Stimulated activated CD8-positive, alpha-beta memory T cell treated with anti-CD3 and anti-CD28 coated beads, Interleukin-2, amount 100 ng/mL, for 1 hour (primary cell): ENCODE measurements around the gene ADAMTS19.
"Not testable (repeated sequence)": the region's sequence is repeated elsewhere in the genome, so short reads cannot be mapped to it uniquely, and the experiment has no call there.

Source experiments
- DNase-seq, 2 donors: peaks; one replicate each; pipeline ENCODE4 v3.0.0-alpha.2; 2020; ENCODE audit warnings: low read depth in 2 of 2

The ADAMTS19 gene

DNA sequence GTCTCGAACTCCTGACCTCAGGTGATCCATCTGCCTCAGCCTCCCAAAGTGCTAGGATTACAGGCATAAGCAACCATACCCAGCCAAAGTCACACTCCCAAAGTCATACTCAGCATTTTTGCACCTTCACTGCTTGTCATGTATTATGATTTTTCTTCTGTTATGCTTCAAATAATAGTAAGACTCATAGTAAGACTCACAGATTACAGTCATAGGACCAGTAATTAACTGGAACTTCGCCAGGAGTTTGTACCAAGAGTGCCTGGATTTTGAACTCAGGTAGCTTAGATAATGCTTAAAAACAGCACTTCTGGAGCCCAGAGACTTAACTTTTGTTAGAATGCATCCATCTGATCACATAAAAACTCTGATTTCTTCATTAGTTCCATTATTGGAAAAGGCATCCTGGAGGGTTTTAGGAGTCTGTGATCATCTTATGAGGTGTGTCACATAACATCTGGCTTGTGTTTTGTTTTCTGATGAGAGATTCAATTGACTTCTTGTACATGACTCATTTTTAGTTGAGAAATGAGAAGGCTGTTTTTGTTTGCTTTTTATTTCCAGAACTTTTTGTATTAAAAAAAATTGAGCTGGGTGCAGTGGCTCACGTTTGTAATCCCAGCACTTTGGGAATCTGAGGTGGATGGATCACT lies 131.5 kb downstream of the ADAMTS19 start:
- DNase-seq: no peak

DNA sequence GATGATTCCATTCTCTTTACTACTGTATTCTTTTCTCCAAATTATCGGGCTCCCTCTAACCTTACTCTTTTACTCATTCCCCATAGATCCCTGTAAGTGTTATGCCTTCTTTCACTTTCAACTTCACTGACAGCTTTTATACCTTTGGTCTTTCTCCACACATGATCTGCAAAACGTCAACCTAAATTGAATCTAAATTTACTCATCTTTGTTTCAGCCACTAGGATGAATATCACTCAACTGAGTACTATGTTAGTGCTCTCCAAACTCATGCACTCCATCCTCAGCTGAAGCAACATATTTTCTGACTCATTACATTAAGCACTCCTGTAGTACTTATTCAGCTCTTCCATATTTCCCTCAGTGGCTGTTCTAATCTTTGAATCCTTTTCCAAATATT lies 133.4 kb downstream of the ADAMTS19 start:
- DNase-seq: no peak

- no peak for DNase-seq
These were observed 141.5 kb downstream of the ADAMTS19 start for GRCh38 chr5:129601576-129601975.

- DNase-seq: no peak
These were observed 148.3 kb downstream of the ADAMTS19 start for GRCh38 chr5:129608350-129608749.

DNA sequence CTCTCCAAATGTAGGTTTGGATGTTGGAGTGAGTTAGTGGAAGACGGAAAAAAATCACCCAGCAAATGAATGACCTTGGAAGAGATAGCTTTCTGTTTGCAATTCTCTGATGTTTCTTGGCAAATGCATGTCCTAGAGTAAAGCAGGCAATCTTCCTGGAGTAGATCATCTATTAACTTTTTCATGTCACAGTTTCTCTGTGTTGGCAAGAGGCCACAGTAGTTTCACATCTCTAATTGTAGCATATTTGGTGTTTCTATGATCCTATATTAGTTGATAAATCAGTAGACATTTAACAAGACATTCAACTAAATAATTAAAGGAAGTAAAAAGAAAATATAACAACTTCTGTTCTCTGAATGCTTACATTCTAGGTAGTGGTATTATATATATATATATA lies 149.6 kb downstream of the ADAMTS19 start:
- DNase-seq: no peak

- no peak for DNase-seq
These were observed 156.4 kb downstream of the ADAMTS19 start for GRCh38 chr5:129616517-129616916.

GRCh38 chr5:129617206-129617605 lies 157.1 kb downstream of the ADAMTS19 start:
- no peak for DNase-seq

- no peak for DNase-seq
These were observed 159.7 kb downstream of the ADAMTS19 start for GRCh38 chr5:129619782-129620181.

DNA sequence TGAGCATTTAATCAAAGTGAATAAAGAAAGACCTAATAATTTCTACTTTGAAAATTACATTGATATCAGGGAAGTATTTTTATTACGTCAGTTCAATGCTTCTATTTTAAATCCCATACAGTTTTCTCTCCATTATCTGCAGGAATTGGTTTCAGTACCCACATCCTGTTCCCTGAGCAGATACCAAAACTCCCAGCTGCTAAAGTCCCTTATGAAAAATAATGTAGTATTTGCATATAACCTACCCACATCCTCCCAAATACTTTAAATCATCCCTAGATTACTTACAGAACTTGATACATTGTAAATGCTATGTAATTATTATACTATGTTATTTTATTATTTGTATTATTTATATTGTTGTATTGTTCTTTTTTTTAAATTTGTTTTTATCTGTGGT lies 162.4 kb downstream of the ADAMTS19 start:
- DNase-seq: no peak

GRCh38 chr5:129629575-129629974 lies 169.5 kb downstream of the ADAMTS19 start:
- DNase-seq: no peak

GRCh38 chr5:129630101-129630500 lies 170.0 kb downstream of the ADAMTS19 start:
- no peak for DNase-seq

DNA sequence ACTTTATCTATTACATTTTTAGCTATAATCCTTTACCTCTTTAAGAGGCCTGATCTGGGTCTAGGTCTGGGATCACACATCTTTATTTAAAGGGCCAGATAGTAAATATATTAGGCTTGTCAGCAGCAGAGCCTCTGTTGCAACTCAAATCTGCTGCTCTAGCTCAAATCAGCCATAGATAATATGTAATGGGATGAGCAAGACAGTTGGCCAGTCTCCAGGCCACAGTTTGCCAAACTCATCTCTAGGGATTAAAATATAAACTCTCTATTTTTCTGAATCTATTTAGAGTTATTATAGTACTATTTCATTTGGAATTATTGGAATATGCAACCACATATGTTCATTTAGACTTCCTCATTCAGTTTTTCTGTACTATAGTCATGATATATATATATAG lies 171.9 kb downstream of the ADAMTS19 start:
- no peak for DNase-seq

DNA sequence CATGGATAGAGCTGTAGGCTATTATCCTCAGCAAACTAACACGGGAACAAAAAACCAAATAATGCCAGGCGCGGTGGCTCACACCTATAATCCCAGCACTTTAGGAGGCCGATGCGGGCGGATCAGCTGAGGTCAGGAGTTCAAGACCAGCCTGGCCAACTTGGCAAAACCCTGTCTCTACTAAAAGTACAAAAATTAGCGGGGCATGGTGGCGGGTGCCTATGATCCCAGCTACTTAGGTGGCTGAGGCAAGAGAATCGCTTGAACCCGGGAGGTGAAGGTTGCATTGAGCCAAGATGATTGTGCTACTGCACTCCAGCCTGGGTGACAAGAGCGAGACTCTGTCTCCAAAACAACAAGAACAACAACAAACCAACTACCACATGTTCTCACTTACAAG lies 177.4 kb downstream of the ADAMTS19 start:
- not testable (repeated sequence) for DNase-seq

- DNase-seq: no peak
These were observed 179.2 kb downstream of the ADAMTS19 start for GRCh38 chr5:129639331-129639730.

- no peak for DNase-seq
These were observed 192.4 kb downstream of the ADAMTS19 start for GRCh38 chr5:129652349-129653056.

DNA sequence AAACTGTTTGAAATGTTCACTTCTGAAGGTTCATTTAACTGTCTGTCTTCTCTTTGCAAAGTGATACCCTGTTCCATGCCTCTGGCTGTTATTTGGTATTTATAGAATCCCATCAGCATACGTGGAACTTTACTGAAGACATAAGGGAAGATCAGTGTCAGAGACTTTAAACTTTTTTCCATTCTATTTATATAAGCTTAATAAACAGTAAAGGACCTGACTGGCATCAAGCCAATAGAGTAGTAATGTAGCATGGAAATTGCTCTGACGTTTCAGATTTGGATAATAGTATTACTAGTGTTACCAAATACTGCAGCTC lies 192.9 kb downstream of the ADAMTS19 start:
- no peak for DNase-seq

DNA sequence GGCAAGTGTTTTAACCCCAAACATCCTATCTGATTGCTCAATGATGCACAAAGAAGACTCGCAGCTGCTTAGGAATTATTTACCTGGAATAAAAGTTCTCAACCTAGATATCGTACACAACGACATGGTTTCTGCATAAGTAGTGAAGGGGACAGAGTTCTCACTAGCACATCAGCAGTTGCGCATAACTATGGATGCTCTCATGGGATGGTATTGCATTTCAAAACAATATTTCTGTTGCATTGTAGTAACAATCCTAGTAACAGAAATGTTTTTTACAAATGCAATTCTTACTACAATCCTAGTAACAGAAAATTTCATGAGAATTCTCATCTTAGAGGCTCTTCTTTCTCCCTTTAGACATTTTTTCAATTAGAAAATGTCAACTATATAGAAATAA lies 193.3 kb downstream of the ADAMTS19 start:
- no peak for DNase-seq

GRCh38 chr5:129656952-129657351 lies 196.9 kb downstream of the ADAMTS19 start:
- DNase-seq: no peak

GRCh38 chr5:129658801-129659200 lies 198.7 kb downstream of the ADAMTS19 start:
- no peak for DNase-seq

- DNase-seq: no peak
These were observed 201.4 kb downstream of the ADAMTS19 start for GRCh38 chr5:129661366-129662035.

DNA sequence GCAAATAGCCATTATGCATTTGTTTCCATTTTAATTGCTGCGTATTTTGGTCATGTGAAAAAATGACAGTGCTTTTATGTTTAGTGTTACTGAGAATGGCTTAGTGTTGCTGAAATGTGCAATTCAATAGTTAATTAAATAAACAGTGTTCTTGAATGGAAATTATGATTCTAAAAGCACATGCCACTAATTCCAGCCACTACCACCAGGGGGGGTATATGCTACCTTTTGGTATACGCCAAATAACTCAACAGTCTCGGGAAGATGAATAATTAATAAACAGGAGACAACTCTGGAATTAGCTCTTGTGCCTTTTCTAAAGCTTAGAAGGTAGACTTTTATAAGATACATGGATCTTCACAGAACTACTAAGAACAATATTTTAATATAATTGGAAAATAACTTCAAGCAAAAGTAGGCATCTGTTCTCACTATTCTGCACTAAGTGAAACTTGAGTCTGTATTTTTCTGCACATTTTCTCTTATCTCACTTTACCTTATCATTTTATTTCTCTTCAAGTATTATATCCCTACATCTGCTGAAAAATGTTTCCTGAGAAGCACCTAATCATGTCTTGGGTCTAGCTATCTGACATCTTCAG lies 204.3 kb downstream of the ADAMTS19 start:
- peak in 1 of 2 donors; percentile 5 for DNase-seq

- DNase-seq: no peak
These were observed 210.9 kb downstream of the ADAMTS19 start for GRCh38 chr5:129670957-129671500.
